Lung (tissue), 12 donors: Measurements from ENCODE around the gene LPCAT1. TPM values are rescaled to one million over a fixed set of nuclear protein-coding genes. Genes with fewer than 3 reads are reported as not detected.

ENCODE experiments used
- ATAC-seq: fragments of 200-7000 bp; cut with Tn5 transposase; one replicate; pipeline ENCODE4 v1.9.1; 2020; ENCODE audit warnings: moderate number of reproducible peaks; ENCODE audit not compliant: insufficient read depth, low FRiP score
- DNase-seq, 3 donors: peaks; one replicate each; pipeline ENCODE4 v3.0.0-alpha.2; 2013 to 2017
- H3K27ac ChIP-seq, 2 donors: one replicate each; pipeline ENCODE4 v1.5.1; 2013; ENCODE audit warnings: mild to moderate bottlenecking in 2 of 2, moderate library complexity in 2 of 2, control low read depth in 1 of 2, inconsistent platforms in 1 of 2, low read depth in 1 of 2, low read length in 1 of 2
- H3K27me3 ChIP-seq, 3 donors: one replicate each; pipeline ENCODE4 v1.5.1; 2013; ENCODE audit warnings: low read length in 2 of 3; ENCODE audit not compliant: control insufficient read depth in 3 of 3, insufficient read depth in 3 of 3
- H3K36me3 ChIP-seq, 4 donors: one replicate each; pipeline ENCODE4 v1.5.1; 2013; ENCODE audit warnings: low read length in 4 of 4, mild to moderate bottlenecking in 1 of 4, moderate library complexity in 1 of 4; ENCODE audit not compliant: control insufficient read depth in 4 of 4, insufficient read depth in 4 of 4
- H3K4me1 ChIP-seq, 5 donors: one replicate each; pipeline ENCODE4 v1.5.1; 2013; ENCODE audit warnings: low read length in 5 of 5, mild to moderate bottlenecking in 2 of 5, moderate library complexity in 1 of 5; ENCODE audit not compliant: control insufficient read depth in 5 of 5, insufficient read depth in 5 of 5
- H3K4me3 ChIP-seq: one replicate; pipeline ENCODE4 v1.5.1; 2013; ENCODE audit warnings: mild to moderate bottlenecking, control low read depth, moderate library complexity
- H3K9ac ChIP-seq, 2 donors: one replicate each; pipeline ENCODE4 v1.5.1; 2013; ENCODE audit warnings: low read length in 2 of 2, control low read depth in 1 of 2; ENCODE audit not compliant: insufficient read depth in 1 of 2
- H3K9me3 ChIP-seq, 4 donors: one replicate each; pipeline ENCODE4 v1.5.1; 2013; ENCODE audit warnings: low read length in 3 of 4, mild to moderate bottlenecking in 1 of 4, moderate library complexity in 1 of 4; ENCODE audit not compliant: control insufficient read depth in 4 of 4, insufficient read depth in 3 of 4
- CTCF ChIP-seq: IDR thresholded peaks from 2 replicates; pipeline ENCODE4 v1.5.1; 2012; ENCODE audit warnings: mild to moderate bottlenecking; ENCODE audit errors: control extremely low read depth, extremely low read depth
- WGBS, 2 donors: extraction: QIAGEN DNeasy Blood & Tissue Kit; methylation state at CpG; one replicate each; pipeline ENCODE4 v1.1.7; 2013; 5-methylcytosine and 5-hydroxymethylcytosine counted together
- polyA plus RNA-seq, 2 donors: library from polyadenylated mRNA; stranded (reverse); fragments of 200-250 nt; gene quantifications; one replicate each; pipeline ENCODE4 v1.2.1, GENCODE V29; 2013
- total RNA-seq, 2 donors: library from RNA; depleted of rRNA in 1 of 2; stranded (reverse); fragments of >200 nt in 1 of 2; gene quantifications; one replicate each; pipeline ENCODE4 v1.2.1, GENCODE V29; 2014 to 2021
- donor health status: control.
- donor health status: control.
- donor health status: Bipolar disorder and iron deficiency.
- donor health status: healthy.
- donor health status: DM: yes; HTN: yes; CAD: no.

Gene LPCAT1
- total and polyA plus RNA-seq, 4 donors: 198 to 669 (median 443) TPM

GRCh38 chr5:1447671-1448361 lies 75.9 kb downstream of the LPCAT1 start:
- Histone ChIP-seq H3K9ac (no peak overlapping the region), H3K4me3 (no peak overlapping the region), H3K36me3 (no peaks in the 10 kb centered on the region), H3K27me3 (peaks cover 0 to 37% (median 17%) of the 10 kb centered on the region in 3 donors), H3K4me1 (peaks cover 0 to 12% (median 5%) of the 10 kb centered on the region in 5 donors), H3K9me3 (peaks cover 0 to 4% (median 0%) of the 10 kb centered on the region in 4 donors), H3K27ac (no peak overlapping the region)
- TF ChIP-seq CTCF: no peak
- WGBS, 2 donors: 58 to 67% methylated on average over 16 of the region's 16 CpGs
- DNase-seq (no peak), ATAC-seq (no peak)

- Histone ChIP-seq H3K36me3 (no peaks in the 10 kb centered on the region), H3K27me3 (peaks cover 6 to 40% (median 21%) of the 10 kb centered on the region in 3 donors), H3K4me1 (peaks cover 0 to 12% (median 5%) of the 10 kb centered on the region in 5 donors), H3K9ac (no peak overlapping the region), H3K27ac (no peak overlapping the region), H3K9me3 (peaks cover 0 to 4% (median 0%) of the 10 kb centered on the region in 4 donors), H3K4me3 (no peak overlapping the region)
- WGBS, 2 donors: 40 to 44% methylated on average over 16 of the region's 16 CpGs
- no peak for ATAC-seq
- no peak for DNase-seq
- TF ChIP-seq CTCF: no peak
Measured at GRCh38 chr5:1446602-1447343, 77.0 kb downstream of the LPCAT1 start.

GRCh38 chr5:1445689-1446601 lies 77.8 kb downstream of the LPCAT1 start:
- TF ChIP-seq CTCF: no peak
- Histone ChIP-seq H3K27ac (no peak overlapping the region), H3K36me3 (peaks cover 0 to 1% (median 0%) of the 10 kb centered on the region in 4 donors), H3K4me1 (peaks cover 0 to 12% (median 5%) of the 10 kb centered on the region in 5 donors), H3K9me3 (peaks cover 0 to 10% (median under 1%) of the 10 kb centered on the region in 4 donors), H3K27me3 (peaks cover 6 to 40% (median 23%) of the 10 kb centered on the region in 3 donors), H3K9ac (no peak overlapping the region), H3K4me3 (no peak overlapping the region)
- ATAC-seq (peak; percentile 20), DNase-seq (peak in 2 of 3 donors; percentile 18 to 19)
- 6% methylated on average over 68 to 92 of the region's 92 CpGs for WGBS, 2 donors
